Gastrocnemius medialis (tissue), 4 donors: ENCODE results near the gene SHKBP1.

Experiments
- POLR2A ChIP-seq, 2 donors: fragments of 450-650 bp; IDR thresholded peaks; one replicate each; pipeline ENCODE4 v1.6.1; 2017; ENCODE audit warnings: antibody characterized with exemption in 2 of 2, mild to moderate bottlenecking in 2 of 2, moderate library complexity in 2 of 2
- TF ChIP-seq, protein P1 (sequence below), 5 experiments: fragments of 450-650 bp in 3 of 5; fragments of 200-600 bp in 2 of 5; sonication (generic) in 2 of 5; IDR thresholded peaks in 4 of 5; conservative IDR thresholded peaks in 1 of 5; 1 replicate in 4 of 5; 2 replicates in 1 of 5; pipeline ENCODE4 v1.5.1; 2016 to 2019; ENCODE audit warnings: antibody characterized with exemption in 5 of 5, mild to moderate bottlenecking in 3 of 5, moderate library complexity in 3 of 5

DNA sequence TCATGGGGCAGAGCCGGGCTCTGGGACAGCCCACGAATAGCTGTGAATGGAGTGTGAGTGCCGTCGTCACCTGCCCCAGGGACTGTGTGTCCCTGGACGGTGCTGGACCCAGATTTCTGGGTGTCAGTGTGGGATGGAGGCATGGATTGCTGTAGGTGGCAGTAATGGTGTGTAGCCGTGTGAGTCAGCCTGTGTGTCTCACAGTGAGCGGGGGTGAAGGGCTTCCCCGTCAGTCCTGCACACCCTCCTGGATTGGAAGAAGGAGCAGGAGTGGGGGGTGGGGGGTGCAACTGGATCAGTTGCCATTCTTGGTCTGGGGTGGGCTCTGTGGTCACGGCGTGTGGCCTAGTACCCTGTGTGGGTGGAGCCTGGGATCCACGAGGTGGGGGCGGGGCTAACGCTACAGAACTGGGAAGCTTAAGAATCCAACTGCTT lies 18.0 kb downstream of the SHKBP1 start:
- no peak for TF ChIP-seq POLR2A (IDR thresholded peaks at IDR 0.05)
- TF ChIP-seq, protein P1, sequence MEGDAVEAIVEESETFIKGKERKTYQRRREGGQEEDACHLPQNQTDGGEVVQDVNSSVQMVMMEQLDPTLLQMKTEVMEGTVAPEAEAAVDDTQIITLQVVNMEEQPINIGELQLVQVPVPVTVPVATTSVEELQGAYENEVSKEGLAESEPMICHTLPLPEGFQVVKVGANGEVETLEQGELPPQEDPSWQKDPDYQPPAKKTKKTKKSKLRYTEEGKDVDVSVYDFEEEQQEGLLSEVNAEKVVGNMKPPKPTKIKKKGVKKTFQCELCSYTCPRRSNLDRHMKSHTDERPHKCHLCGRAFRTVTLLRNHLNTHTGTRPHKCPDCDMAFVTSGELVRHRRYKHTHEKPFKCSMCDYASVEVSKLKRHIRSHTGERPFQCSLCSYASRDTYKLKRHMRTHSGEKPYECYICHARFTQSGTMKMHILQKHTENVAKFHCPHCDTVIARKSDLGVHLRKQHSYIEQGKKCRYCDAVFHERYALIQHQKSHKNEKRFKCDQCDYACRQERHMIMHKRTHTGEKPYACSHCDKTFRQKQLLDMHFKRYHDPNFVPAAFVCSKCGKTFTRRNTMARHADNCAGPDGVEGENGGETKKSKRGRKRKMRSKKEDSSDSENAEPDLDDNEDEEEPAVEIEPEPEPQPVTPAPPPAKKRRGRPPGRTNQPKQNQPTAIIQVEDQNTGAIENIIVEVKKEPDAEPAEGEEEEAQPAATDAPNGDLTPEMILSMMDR (IDR thresholded peaks at IDR 0.05 in 4 of 5, conservative IDR thresholded peaks at IDR 0.05 in 1 of 5) = no peak
